Renal cortical epithelial cell (primary cell): ENCODE results near the gene PTPN1. TPM values are rescaled to one million over a fixed set of nuclear protein-coding genes. Genes with fewer than 3 reads are reported as not detected.

Experiments
- DNase-seq: peaks from one replicate; pipeline ENCODE4 v3.0.0-alpha.2; 2011; ENCODE audit warnings: low read depth
- total RNA-seq: library from RNA; depleted of rRNA; stranded (reverse); fragments of >200 nt; gene quantifications from 2 replicates; pipeline ENCODE4 v1.2.3, GENCODE V29; 2014

Gene PTPN1
- total RNA-seq, 1 donor from 2014 or later: 89.1 TPM

DNA sequence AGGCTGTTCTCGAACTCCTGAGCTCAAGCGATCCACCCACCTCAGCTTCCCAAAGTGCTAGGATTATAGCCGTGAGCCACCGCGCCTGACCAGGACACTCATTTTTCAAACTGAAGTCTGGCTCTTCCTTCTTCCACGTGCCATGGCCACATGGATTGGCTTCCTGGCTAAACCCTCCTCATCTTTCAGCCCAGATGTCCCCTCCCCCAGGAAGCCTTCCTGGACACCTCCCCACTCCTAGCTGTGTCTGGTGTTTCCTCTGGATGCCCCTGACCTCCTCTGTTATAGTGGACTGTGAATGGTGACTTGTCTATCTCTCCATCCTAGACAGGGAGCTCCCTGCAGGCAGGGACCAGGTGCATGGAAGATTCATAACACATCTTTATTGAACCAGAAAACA lies 124.0 kb downstream of the PTPN1 start:
- DNase-seq: no peak

Other genes with a start within 250 kb of the PTPN1 start
- 0.35 and 0.65 TPM in 2 replicates for gene RIPOR3, start 181.2 kb downstream of the PTPN1 start, total RNA-seq
- 31.3 and 57.4 TPM in 2 replicates for gene PARD6B, start 221.2 kb downstream of the PTPN1 start, total RNA-seq